Suprapubic skin (tissue), 3 donors: Measurements from ENCODE around the gene ABCB1.

Experiments
- CTCF ChIP-seq, 2 donors: fragments of 200-600 bp in 1 of 2; fragments of 450-650 bp in 1 of 2; sonication (generic) in 1 of 2; IDR thresholded peaks; one replicate each; pipeline ENCODE4 v1.5.1; 2016 to 2019; ENCODE audit warnings: antibody characterized with exemption in 2 of 2, mild to moderate bottlenecking in 1 of 2, moderate library complexity in 1 of 2
- POLR2A ChIP-seq, 2 donors: fragments of 450-650 bp; IDR thresholded peaks; one replicate each; pipeline ENCODE4 v1.6.1; 2017; ENCODE audit warnings: antibody characterized with exemption in 2 of 2, mild to moderate bottlenecking in 2 of 2, moderate library complexity in 2 of 2

- TF ChIP-seq POLR2A (IDR thresholded peaks at IDR 0.05) (no peak), CTCF (IDR thresholded peaks at IDR 0.05) (no peak)
These were observed 34.8 kb downstream of the ABCB1 start for GRCh38 chr7:87565877-87566276.
